Nucleus accumbens (tissue), 56 donors: Measurements from ENCODE around the gene GRID2.

Experiments used
- DNase-seq, 56 donors: peaks; one replicate each; lab custom pipeline; 2025; lab: John Stamatoyannopoulos, UW

The GRID2 gene

GRCh38 chr4:93446038-93446437, 1142.3 kb downstream of the GRID2 start:
- DNase-seq: no peak

- DNase-seq: no peak
Observed at GRCh38 chr4:93448691-93449293, 1145.0 kb downstream of the GRID2 start.

GRCh38 chr4:93451954-93452353, 1148.2 kb downstream of the GRID2 start:
- DNase-seq: no peak

- no peak for DNase-seq
Observed at GRCh38 chr4:93461541-93461940, 1157.8 kb downstream of the GRID2 start.

- no peak for DNase-seq
Observed at GRCh38 chr4:93466446-93466845, 1162.7 kb downstream of the GRID2 start.

GRCh38 chr4:93467484-93468155, 1163.9 kb downstream of the GRID2 start:
- DNase-seq: no peak

- DNase-seq: no peak
Observed at GRCh38 chr4:93469560-93469959, 1165.8 kb downstream of the GRID2 start.

- DNase-seq: no peak
Observed at GRCh38 chr4:93475730-93476129, 1172.0 kb downstream of the GRID2 start.

- no peak for DNase-seq
Observed at GRCh38 chr4:93478805-93479204, 1175.0 kb downstream of the GRID2 start.

- peak in 1 of 56 donors; percentile 14 for DNase-seq
Observed at GRCh38 chr4:93480452-93480851, 1176.7 kb downstream of the GRID2 start.

- no peak for DNase-seq
Observed at GRCh38 chr4:93495346-93495745, 1191.6 kb downstream of the GRID2 start.

- no peak for DNase-seq
Observed at GRCh38 chr4:93501244-93501643, 1197.5 kb downstream of the GRID2 start.

- peak in 1 of 56 donors; percentile 3 for DNase-seq
Observed at GRCh38 chr4:93501946-93502345, 1198.2 kb downstream of the GRID2 start.

- peak in 5 of 56 donors; percentile 3 to 26 (median 6) for DNase-seq
Observed at GRCh38 chr4:93502991-93503390, 1199.2 kb downstream of the GRID2 start.

GRCh38 chr4:93513851-93514250, 1210.1 kb downstream of the GRID2 start:
- DNase-seq: no peak

- no peak for DNase-seq
Observed at GRCh38 chr4:93515208-93515607, 1211.4 kb downstream of the GRID2 start.

GRCh38 chr4:93529692-93530372, 1226.1 kb downstream of the GRID2 start:
- DNase-seq: no peak

- no peak for DNase-seq
Observed at GRCh38 chr4:93532234-93532633, 1228.5 kb downstream of the GRID2 start.

- no peak for DNase-seq
Observed at GRCh38 chr4:93540562-93540961, 1236.8 kb downstream of the GRID2 start.

- DNase-seq: no peak
Observed at GRCh38 chr4:93561842-93562241, 1258.1 kb downstream of the GRID2 start.

- DNase-seq: no peak
Observed at GRCh38 chr4:93568758-93569157, 1265.0 kb downstream of the GRID2 start.

GRCh38 chr4:93573285-93573684, 1269.5 kb downstream of the GRID2 start:
- no peak for DNase-seq
